ENCODE results near the gene AP3B1. TPM values are rescaled to one million over a fixed set of nuclear protein-coding genes. Genes with fewer than 3 reads are reported as not detected.

AP3B1 gene
- total RNA-seq, 2 donors from 2014 or later, result 34.5 to 40.6 TPM

DNA sequence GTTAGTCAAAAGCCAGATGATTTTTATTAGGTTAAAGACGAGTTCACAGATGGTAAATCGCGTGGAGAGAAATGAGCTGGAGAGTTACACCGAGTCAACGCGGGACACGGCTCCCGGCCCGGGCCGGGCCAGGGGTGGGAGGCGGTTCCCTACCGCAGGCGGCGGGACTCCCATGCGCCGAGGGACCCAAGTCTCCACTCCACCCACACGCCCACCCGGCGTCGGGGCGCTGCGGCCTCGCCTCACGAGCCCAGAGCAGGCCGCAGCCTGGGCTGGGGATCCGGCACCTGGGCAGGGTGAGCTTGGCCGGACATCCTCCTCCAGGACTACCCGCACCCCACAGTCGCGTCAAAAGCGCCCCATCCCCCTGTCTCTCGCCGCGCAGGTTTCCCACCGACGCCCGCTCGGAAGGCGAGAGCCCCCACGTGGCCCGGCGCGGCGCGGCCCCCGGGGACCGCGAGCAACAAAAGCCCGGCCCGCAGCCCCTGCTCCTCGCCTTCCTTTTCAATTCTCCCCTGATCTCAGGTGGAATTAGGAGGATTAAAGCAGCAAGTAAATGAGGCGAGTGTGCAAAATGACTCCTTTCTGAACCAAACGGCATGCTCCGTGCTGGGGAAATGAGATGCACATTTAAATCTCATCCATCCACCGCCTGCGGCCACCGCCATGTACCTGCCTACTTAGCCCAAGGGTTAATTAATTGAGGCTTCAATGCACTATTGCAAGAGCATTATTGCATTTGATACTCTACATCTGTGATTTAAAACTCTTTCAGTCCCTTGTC, 321.8 kb downstream of the AP3B1 start:
- Mint-ChIP-seq H3K4me3 (peak overlapping the region; percentile 79), H3K27ac (no peak overlapping the region), H3K4me1 (peaks cover 8% of the 10 kb centered on the region), H3K27me3 (peaks cover 72% of the 10 kb centered on the region), H3K36me3 (ENCODE audit: low read depth) (peaks cover 4% of the 10 kb centered on the region)
- ATAC-seq (peak; percentile 47), DNase-seq (no peak)
- no peaks in the 10 kb centered on the region for H3K9me3 ChIP-seq (ENCODE audit: control insufficient read depth, low read length, poor library complexity, severe bottlenecking)

DNA sequence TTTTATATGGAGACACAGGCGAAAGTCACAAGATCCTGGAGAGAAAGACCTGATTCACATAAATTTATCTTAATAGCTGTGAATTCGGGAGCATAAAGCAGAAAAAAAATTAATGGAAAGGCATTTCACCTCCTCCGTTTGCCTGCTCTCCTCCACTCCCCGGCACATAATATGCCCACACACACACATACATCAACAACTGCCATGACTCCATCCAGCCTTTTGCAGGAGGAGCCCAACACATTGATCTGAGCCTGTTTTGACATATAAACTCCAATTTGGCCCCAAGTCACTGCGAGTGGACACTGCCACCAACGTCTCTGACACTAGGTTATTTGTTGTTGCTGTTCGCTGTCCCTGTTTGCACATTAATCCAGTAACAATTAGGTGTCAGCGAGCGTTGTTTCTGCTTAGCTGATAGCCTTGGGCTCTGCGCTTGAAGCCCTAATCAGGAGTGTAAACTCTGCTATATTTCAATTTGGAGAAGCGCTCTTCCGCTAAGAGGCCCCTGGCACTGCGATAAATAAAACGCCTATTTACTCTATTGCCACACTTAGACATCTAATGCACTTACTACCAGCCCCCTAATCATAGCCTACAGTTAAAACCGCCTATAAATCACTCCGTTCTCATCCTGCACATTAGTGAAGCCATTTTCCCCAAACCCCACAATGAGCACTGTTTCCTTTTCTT, 322.6 kb downstream of the AP3B1 start:
- no peaks in the 10 kb centered on the region for H3K9me3 ChIP-seq (ENCODE audit: control insufficient read depth, low read length, poor library complexity, severe bottlenecking)
- Mint-ChIP-seq H3K27me3 (peaks cover 68% of the 10 kb centered on the region), H3K27ac (no peak overlapping the region), H3K4me1 (peaks cover 8% of the 10 kb centered on the region), H3K36me3 (ENCODE audit: low read depth) (peaks cover 2% of the 10 kb centered on the region), H3K4me3 (peak overlapping the region; percentile 74)
- DNase-seq (no peak), ATAC-seq (no peak)

DNA sequence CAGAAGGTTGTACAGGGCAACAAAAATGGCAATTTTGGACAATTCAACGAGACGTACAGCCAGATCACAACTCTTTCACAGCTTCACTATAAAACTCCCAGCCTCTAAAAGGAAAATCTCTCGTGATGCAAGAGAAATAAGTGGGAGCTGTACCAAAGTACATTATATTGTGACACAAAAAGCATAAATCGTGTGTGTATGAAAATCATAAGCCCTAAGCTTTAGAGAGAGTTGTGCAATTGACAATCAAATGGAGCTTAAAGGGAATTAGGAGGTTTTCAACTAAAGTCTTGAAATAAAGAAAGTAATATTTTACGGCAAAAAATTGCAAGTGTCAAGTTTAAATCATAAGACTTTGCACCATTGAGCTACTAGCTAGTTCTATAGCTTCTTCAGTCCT, 323.6 kb downstream of the AP3B1 start:
- Mint-ChIP-seq H3K4me1 (peaks cover 8% of the 10 kb centered on the region), H3K27ac (no peak overlapping the region), H3K4me3 (no peak overlapping the region), H3K36me3 (ENCODE audit: low read depth) (peaks cover 2% of the 10 kb centered on the region), H3K27me3 (peaks cover 70% of the 10 kb centered on the region)
- DNase-seq, result no peak
- H3K9me3 ChIP-seq (ENCODE audit: control insufficient read depth, low read length, poor library complexity, severe bottlenecking), result no peaks in the 10 kb centered on the region
- ATAC-seq, result no peak

DNA sequence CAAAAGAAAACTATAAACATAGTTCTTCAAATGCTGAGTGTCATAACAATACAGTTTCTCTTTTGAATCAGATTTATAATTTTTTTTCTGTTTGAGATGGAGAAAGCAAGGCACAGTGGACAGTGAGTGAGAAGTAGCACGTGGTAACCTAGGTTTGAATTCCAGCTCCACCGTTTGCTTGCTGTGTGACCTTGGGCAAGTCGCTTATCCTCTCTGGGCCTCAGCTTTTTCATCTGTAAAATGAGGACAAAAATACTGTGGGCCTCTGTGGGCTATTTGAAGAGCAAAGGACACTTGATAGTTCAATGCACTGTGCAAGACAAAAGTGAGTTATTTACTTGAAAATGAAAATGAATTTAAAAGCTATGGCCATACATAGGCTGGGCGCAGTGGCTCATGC, 330.7 kb downstream of the AP3B1 start:
- no peaks in the 10 kb centered on the region for H3K9me3 ChIP-seq (ENCODE audit: control insufficient read depth, low read length, poor library complexity, severe bottlenecking)
- DNase-seq, result no peak
- Mint-ChIP-seq H3K27me3 (peaks cover 40% of the 10 kb centered on the region), H3K4me3 (no peak overlapping the region), H3K4me1 (peaks cover 8% of the 10 kb centered on the region), H3K36me3 (ENCODE audit: low read depth) (no peaks in the 10 kb centered on the region), H3K27ac (no peak overlapping the region)
- no peak for ATAC-seq

DNA sequence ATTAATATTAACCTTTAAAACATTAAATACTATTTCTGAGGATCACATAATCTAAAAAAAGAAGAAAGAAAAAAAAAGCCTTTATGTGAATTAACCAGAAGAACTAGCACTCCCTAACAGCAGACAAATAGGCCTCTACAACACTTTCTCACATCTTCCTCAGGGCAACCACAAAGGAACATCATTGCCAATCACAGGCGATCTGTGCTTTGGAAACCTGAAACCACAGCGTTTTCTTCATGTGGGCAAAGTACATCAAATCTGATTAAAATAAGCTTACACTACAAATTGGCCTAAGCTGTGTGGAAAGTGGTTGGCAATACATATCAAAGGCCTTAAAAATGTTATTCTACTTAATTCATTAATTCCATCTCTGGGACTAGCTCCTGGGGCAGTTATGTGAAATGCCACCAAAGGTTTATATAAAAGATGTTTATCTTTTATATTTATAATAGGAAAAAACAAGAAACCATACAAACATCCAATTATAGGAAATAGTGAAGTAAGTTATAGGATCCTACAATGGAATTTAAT, 333.6 kb downstream of the AP3B1 start:
- peaks cover 8% of the 10 kb centered on the region for H3K4me1 Mint-ChIP-seq
- no peak for DNase-seq
- H3K27ac Mint-ChIP-seq, result no peak overlapping the region
- H3K9me3 ChIP-seq (ENCODE audit: control insufficient read depth, low read length, poor library complexity, severe bottlenecking), result no peaks in the 10 kb centered on the region
- peak; percentile 61 for ATAC-seq
- H3K27me3 Mint-ChIP-seq, result peaks cover 36% of the 10 kb centered on the region
- no peak overlapping the region for H3K4me3 Mint-ChIP-seq
- no peaks in the 10 kb centered on the region for H3K36me3 Mint-ChIP-seq (ENCODE audit: low read depth)

DNA sequence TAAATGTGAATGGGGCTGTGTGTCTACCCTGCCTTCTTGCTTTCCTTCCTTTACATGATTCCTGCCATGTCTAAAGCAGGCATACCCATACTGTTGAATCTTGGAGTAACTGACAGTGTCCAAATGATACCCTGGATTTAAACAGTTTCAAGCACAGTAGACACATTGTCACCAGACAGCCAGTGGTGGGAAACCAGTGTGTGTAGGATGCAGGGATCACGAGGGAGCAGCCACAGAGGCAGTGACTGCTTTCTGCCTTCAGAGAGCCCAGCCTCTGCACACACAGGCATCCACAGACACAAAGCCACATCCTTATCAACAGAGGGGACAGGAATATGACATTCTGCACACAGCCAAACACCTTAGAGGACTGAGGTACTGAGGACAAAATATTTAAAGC, 334.2 kb downstream of the AP3B1 start:
- Mint-ChIP-seq H3K36me3 (ENCODE audit: low read depth) (no peaks in the 10 kb centered on the region), H3K27ac (no peak overlapping the region), H3K4me1 (peaks cover 8% of the 10 kb centered on the region), H3K27me3 (peaks cover 35% of the 10 kb centered on the region), H3K4me3 (no peak overlapping the region)
- no peaks in the 10 kb centered on the region for H3K9me3 ChIP-seq (ENCODE audit: control insufficient read depth, low read length, poor library complexity, severe bottlenecking)
- ATAC-seq, result no peak
- no peak for DNase-seq

DNA sequence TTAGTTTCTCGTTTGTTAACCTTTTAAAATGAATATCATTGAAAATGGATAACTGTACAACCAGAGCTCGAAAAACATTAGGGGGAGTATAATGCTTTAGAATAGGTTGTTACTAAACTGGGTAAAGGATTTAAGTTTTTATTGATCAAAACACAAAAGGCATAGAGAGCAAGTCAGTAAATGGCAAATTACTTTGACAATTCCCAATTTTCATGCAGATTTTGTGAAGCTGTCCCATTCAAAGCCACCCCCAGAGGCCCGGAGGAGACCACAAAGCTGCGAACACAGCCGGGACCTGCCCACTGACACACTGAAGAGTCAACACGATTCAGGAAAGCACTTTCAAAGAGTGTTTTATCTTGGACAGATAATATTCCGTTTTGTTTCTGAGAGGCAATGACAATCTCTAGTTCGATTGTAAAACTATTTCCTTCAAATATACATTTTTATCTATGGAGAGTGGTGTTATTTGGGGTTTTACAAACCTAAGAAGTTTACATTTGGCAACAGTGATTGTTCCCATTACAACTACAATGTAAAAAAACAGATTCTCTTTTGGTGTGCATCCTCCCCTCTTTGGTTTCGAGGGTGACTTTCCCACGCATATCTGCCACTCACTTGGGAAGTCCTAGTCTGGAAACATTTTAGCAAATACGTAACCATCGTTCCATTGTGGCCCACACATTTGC, 335.7 kb downstream of the AP3B1 start:
- peaks cover 26% of the 10 kb centered on the region for H3K27me3 Mint-ChIP-seq
- ATAC-seq (no peak), DNase-seq (no peak)
- no peaks in the 10 kb centered on the region for H3K9me3 ChIP-seq (ENCODE audit: control insufficient read depth, low read length, poor library complexity, severe bottlenecking)
- no peak overlapping the region for H3K4me3 Mint-ChIP-seq
- H3K4me1 Mint-ChIP-seq, result peaks cover 8% of the 10 kb centered on the region
- H3K36me3 Mint-ChIP-seq (ENCODE audit: low read depth), result peaks cover 4% of the 10 kb centered on the region
- no peak overlapping the region for H3K27ac Mint-ChIP-seq

DNA sequence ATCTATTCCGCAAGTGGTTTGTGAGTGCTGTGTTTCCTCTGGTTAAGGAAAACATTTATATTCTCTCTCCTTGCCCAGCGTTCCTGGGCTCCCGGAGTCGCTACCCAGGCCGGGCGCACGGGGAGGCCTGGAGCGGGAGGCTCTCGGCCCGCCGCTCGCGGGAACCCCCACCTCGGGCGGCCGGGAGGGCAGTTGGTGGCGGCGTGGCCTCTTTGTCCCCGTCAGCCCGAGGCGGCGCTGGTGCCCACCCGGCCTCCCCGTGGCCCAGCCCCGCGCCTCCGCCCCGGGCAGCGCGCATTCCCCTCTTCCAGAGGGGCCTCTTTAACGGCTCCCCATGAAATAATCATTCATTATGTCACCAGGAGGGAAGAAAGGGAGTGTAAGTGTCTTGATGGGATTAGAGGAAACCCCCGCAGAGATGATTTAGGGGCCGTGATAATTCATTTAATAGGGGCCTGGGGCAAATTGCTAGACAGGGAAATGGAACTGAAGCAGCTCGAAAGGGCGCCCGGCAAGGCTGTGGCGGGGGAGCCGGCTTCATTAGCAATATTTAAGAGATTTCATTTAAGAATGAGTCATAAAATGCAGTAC, 336.5 kb downstream of the AP3B1 start:
- H3K36me3 Mint-ChIP-seq (ENCODE audit: low read depth), result peaks cover 4% of the 10 kb centered on the region
- no peak overlapping the region for H3K27ac Mint-ChIP-seq
- no peaks in the 10 kb centered on the region for H3K9me3 ChIP-seq (ENCODE audit: control insufficient read depth, low read length, poor library complexity, severe bottlenecking)
- no peak for DNase-seq
- peaks cover 8% of the 10 kb centered on the region for H3K4me1 Mint-ChIP-seq
- ATAC-seq, result no peak
- no peak overlapping the region for H3K4me3 Mint-ChIP-seq
- peaks cover 31% of the 10 kb centered on the region for H3K27me3 Mint-ChIP-seq

DNA sequence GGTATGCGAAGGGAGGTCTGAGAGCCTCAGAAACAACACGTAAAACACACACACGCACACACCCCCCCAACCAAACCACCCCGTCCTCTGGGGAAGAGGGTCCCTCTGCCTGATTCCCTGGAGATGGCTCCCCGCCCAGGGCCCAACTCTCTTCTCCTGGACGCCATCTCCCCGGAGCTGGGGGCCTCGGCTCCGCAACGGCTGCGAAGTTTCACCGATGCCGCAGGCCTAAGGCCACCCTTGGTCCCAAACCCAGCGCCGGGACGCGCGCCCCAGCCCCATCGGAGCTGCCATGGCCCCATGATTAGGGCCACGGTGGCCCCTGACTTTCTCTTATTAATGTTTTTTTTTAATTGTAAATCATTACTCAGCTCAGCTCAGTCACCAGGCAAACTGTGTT, 337.0 kb downstream of the AP3B1 start:
- Mint-ChIP-seq H3K4me1 (peaks cover 8% of the 10 kb centered on the region), H3K36me3 (ENCODE audit: low read depth) (peaks cover 4% of the 10 kb centered on the region), H3K27me3 (peaks cover 26% of the 10 kb centered on the region), H3K27ac (no peak overlapping the region), H3K4me3 (no peak overlapping the region)
- DNase-seq (no peak), ATAC-seq (no peak)
- no peaks in the 10 kb centered on the region for H3K9me3 ChIP-seq (ENCODE audit: control insufficient read depth, low read length, poor library complexity, severe bottlenecking)

DNA sequence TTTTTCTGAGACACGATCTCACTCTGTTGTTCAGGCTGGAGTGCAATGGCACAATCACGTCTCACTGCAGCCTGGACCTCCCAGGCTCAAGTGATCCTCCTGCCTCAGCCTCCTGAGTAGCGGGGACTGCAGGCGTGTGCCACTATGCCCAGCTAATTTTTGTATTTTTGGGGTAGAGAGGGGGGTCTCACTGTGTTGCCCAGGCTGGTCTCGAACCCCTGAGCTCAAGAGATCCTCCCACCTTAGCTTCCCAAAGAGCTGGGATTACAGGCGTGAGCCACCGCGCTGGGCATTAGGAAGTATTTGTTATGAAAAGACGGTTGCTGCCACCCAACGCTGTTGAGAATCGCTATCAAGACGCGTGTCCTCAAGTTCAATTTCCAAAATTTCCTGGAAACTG, 337.4 kb downstream of the AP3B1 start:
- Mint-ChIP-seq H3K4me1 (peaks cover 8% of the 10 kb centered on the region), H3K4me3 (no peak overlapping the region), H3K36me3 (ENCODE audit: low read depth) (peaks cover 4% of the 10 kb centered on the region), H3K27ac (no peak overlapping the region), H3K27me3 (peaks cover 24% of the 10 kb centered on the region)
- ATAC-seq, result no peak
- no peak for DNase-seq
- H3K9me3 ChIP-seq (ENCODE audit: control insufficient read depth, low read length, poor library complexity, severe bottlenecking), result no peaks in the 10 kb centered on the region

DNA sequence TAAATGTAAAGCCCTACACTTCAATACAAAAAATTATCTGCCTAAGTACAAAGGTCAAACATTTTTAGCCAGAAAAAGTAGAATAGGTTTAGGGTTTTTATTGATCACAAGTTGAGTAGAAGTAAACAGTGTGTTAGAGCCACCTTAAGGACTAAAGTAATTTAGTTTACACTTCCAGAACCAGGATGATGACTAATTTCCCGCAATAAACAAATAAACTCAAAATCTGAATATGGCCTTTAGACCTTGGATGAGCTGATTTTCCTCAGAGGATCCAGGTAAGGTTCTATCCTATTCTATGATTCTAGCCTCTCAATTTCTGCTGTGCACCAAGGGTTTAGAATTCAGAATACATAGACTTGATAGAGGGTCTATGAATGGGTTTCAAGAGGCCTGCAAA, 338.9 kb downstream of the AP3B1 start:
- Mint-ChIP-seq H3K27ac (no peak overlapping the region), H3K27me3 (peaks cover 24% of the 10 kb centered on the region), H3K36me3 (ENCODE audit: low read depth) (peaks cover 4% of the 10 kb centered on the region), H3K4me1 (peaks cover 5% of the 10 kb centered on the region), H3K4me3 (no peak overlapping the region)
- no peak for DNase-seq
- no peak for ATAC-seq
- H3K9me3 ChIP-seq (ENCODE audit: control insufficient read depth, low read length, poor library complexity, severe bottlenecking), result no peaks in the 10 kb centered on the region

DNA sequence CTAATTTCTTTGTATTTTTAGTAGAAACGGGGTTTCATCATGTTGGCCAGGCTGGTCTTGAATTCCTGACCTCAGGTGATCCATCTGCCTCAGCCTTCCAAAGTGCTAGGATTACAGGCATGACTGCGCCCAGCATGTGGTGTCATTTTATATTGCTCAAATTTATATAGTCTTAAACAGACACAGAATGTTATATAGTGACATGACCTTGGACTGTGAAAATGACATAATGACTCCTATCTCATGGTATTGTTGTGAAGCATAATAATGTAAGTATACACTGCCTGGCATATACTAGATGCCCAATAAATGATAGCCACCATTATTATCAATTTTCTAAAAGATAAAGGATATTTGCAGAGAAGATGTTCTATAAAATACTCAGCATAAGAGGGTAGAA, 341.1 kb downstream of the AP3B1 start:
- Mint-ChIP-seq H3K36me3 (ENCODE audit: low read depth) (peaks cover 4% of the 10 kb centered on the region), H3K4me1 (no peaks in the 10 kb centered on the region), H3K4me3 (no peak overlapping the region), H3K27ac (no peak overlapping the region), H3K27me3 (peaks cover 23% of the 10 kb centered on the region)
- no peaks in the 10 kb centered on the region for H3K9me3 ChIP-seq (ENCODE audit: control insufficient read depth, low read length, poor library complexity, severe bottlenecking)
- no peak for ATAC-seq
- DNase-seq, result no peak

DNA sequence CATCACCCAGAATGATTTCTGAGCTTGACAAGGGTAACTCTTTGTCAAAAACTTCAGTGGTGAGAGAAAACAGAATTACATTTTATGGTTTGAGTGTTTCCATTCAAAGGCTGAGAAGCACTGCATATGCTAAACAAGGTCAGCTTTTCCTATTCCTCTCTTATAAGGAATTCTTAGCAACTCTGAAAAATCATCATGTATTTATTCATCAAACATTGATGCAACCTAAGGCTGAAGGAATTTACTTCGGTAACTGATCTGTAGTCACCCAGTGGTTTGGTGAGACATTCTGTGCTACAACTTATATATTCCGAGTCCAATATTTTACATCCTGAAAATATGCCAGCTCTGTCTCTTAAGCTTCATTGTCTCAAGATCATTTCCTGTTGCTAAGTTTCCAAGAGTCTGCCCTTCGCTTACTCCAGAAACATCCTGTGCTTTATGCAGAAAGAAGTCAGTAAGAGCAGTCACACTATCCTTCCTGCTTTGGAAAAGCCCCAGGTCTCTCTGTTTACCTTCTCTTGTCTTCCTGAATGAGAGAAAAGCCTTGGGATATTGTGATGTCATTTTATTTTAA, 341.8 kb downstream of the AP3B1 start:
- no peaks in the 10 kb centered on the region for H3K9me3 ChIP-seq (ENCODE audit: control insufficient read depth, low read length, poor library complexity, severe bottlenecking)
- DNase-seq (no peak), ATAC-seq (no peak)
- H3K4me1 Mint-ChIP-seq, result no peaks in the 10 kb centered on the region
- H3K4me3 Mint-ChIP-seq, result no peak overlapping the region
- H3K27ac Mint-ChIP-seq, result no peak overlapping the region
- peaks cover 4% of the 10 kb centered on the region for H3K36me3 Mint-ChIP-seq (ENCODE audit: low read depth)
- peaks cover 21% of the 10 kb centered on the region for H3K27me3 Mint-ChIP-seq
